H9 (cell line): Measurements from ENCODE around the gene ZNF679. TPM values are rescaled to one million over a fixed set of nuclear protein-coding genes. Genes with fewer than 3 reads are reported as not detected.

Source experiments
- DNase-seq: peaks from one replicate; pipeline ENCODE4 v3.0.0-alpha.2; 2017
- H2AFZ ChIP-seq: one replicate; pipeline ENCODE4 v1.6.1; 2013; ENCODE audit warnings: mild to moderate bottlenecking, low read length, control low read depth, moderate library complexity
- H2AK5ac ChIP-seq: 2 replicates; pipeline ENCODE4 v1.6.1; 2013; ENCODE audit warnings: low read length, control low read depth, mixed read lengths; ENCODE audit not compliant: insufficient read length
- H2BK120ac ChIP-seq: one replicate; pipeline ENCODE4 v1.6.1; 2013; ENCODE audit warnings: low read depth, mild to moderate bottlenecking, low read length, control low read depth, inconsistent platforms; ENCODE audit not compliant: poor library complexity, severe bottlenecking
- H2BK12ac ChIP-seq: 2 replicates; pipeline ENCODE4 v1.6.1; 2013; ENCODE audit warnings: low read length, control low read depth, mixed read lengths, low read depth; ENCODE audit not compliant: insufficient read length
- H2BK15ac ChIP-seq: 2 replicates; pipeline ENCODE4 v1.6.1; 2013; ENCODE audit warnings: low read depth, low read length, control low read depth
- H2BK20ac ChIP-seq: one replicate; pipeline ENCODE4 v1.6.1; 2013; ENCODE audit warnings: low read depth, mild to moderate bottlenecking, low read length, control low read depth, inconsistent platforms; ENCODE audit not compliant: poor library complexity, severe bottlenecking
- H2BK5ac ChIP-seq: 2 replicates; pipeline ENCODE4 v1.6.1; 2013; ENCODE audit warnings: low read length, control low read depth, mixed read lengths; ENCODE audit not compliant: insufficient read length
- H3K14ac ChIP-seq: 2 replicates; pipeline ENCODE4 v1.6.1; 2013; ENCODE audit warnings: low read length, control low read depth; ENCODE audit not compliant: insufficient read depth
- H3K18ac ChIP-seq: 2 replicates; pipeline ENCODE4 v1.6.1; 2013; ENCODE audit warnings: low read depth, mild to moderate bottlenecking, mixed read lengths, low read length, control low read depth; ENCODE audit not compliant: insufficient read length
- H3K23ac ChIP-seq: 2 replicates; pipeline ENCODE4 v1.6.1; 2013; ENCODE audit warnings: low read length, control low read depth, mixed read lengths, low read depth; ENCODE audit not compliant: insufficient read length
- H3K23me2 ChIP-seq: 2 replicates; pipeline ENCODE4 v1.6.1; 2013; ENCODE audit warnings: low read depth, mild to moderate bottlenecking, mixed read lengths, low read length, control low read depth; ENCODE audit not compliant: insufficient read length, poor library complexity, severe bottlenecking
- H3K27ac ChIP-seq: 2 replicates; pipeline ENCODE4 v1.5.1; 2013; ENCODE audit warnings: low read length, control low read depth, mixed read lengths, low read depth; ENCODE audit not compliant: insufficient read length
- H3K27me3 ChIP-seq: 2 replicates; pipeline ENCODE4 v1.6.1; 2013; ENCODE audit warnings: low read length, control low read depth, inconsistent platforms; ENCODE audit not compliant: insufficient read depth
- H3K4ac ChIP-seq: 2 replicates; pipeline ENCODE4 v1.6.1; 2013; ENCODE audit warnings: low read depth, mild to moderate bottlenecking, control low read depth, inconsistent platforms, low read length, moderate library complexity
- H3K4me1 ChIP-seq: 2 replicates; pipeline ENCODE4 v1.6.1; 2013; ENCODE audit warnings: low read length, control low read depth, inconsistent platforms; ENCODE audit not compliant: insufficient read depth
- H3K4me2 ChIP-seq: 2 replicates; pipeline ENCODE4 v1.6.1; 2013; ENCODE audit warnings: low read length, control low read depth, mixed read lengths; ENCODE audit not compliant: insufficient read length, insufficient read depth
- H3K56ac ChIP-seq: 2 replicates; pipeline ENCODE4 v1.6.1; 2013; ENCODE audit warnings: low read depth, mild to moderate bottlenecking, mixed read lengths, low read length, control low read depth; ENCODE audit not compliant: insufficient read length
- H3K79me1 ChIP-seq: 2 replicates; pipeline ENCODE4 v1.6.1; 2013; ENCODE audit warnings: low read depth, mild to moderate bottlenecking, moderate library complexity, low read length, control low read depth, inconsistent platforms; ENCODE audit not compliant: insufficient read depth, poor library complexity, severe bottlenecking
- H3K79me2 ChIP-seq: 2 replicates; pipeline ENCODE4 v1.6.1; 2013; ENCODE audit warnings: low read length, control low read depth, inconsistent platforms; ENCODE audit not compliant: insufficient read depth
- H3K9ac ChIP-seq: 2 replicates; pipeline ENCODE4 v1.6.1; 2013; ENCODE audit warnings: low read length, control low read depth, mixed read lengths; ENCODE audit not compliant: insufficient read length; ENCODE audit errors: extremely low read depth
- H3K9me3 ChIP-seq: one replicate; pipeline ENCODE4 v1.6.1; 2013; ENCODE audit warnings: low read depth, low read length, inconsistent platforms; ENCODE audit not compliant: control insufficient read depth
- H3T11ph ChIP-seq: one replicate; pipeline ENCODE4 v1.6.1; 2013; ENCODE audit warnings: mild to moderate bottlenecking, low read length, control low read depth, inconsistent platforms
- H4K20me1 ChIP-seq: one replicate; pipeline ENCODE4 v1.6.1; 2013; ENCODE audit not compliant: control insufficient read depth, insufficient read length, insufficient read depth
- H4K5ac ChIP-seq: 2 replicates; pipeline ENCODE4 v1.6.1; 2013; ENCODE audit warnings: low read depth, mild to moderate bottlenecking, mixed read lengths, low read length, control low read depth; ENCODE audit not compliant: insufficient read length
- H4K8ac ChIP-seq: replicated peaks from 2 replicates; pipeline ENCODE4 v1.6.1; 2013; ENCODE audit warnings: low read length, control low read depth, mixed read lengths, low read depth; ENCODE audit not compliant: insufficient read length
- H4K91ac ChIP-seq: 2 replicates; pipeline ENCODE4 v1.6.1; 2013; ENCODE audit warnings: low read depth, mild to moderate bottlenecking, moderate library complexity, mixed read lengths, low read length, control low read depth; ENCODE audit not compliant: insufficient read length
- H3K27ac Mint-ChIP-seq, 3 experiments: 2 replicates in 2 of 3; 3 replicates in 1 of 3; pipeline ENCODE4 v1.8.0; 2020 to 2021; ENCODE audit warnings: mixed read lengths in 3 of 3, mild to moderate bottlenecking in 1 of 3, moderate library complexity in 1 of 3
- H3K27me3 Mint-ChIP-seq: 2 replicates; pipeline ENCODE4 v1.8.0; 2021; ENCODE audit warnings: low read depth, mild to moderate bottlenecking, moderate library complexity, mixed read lengths
- H3K36me3 Mint-ChIP-seq, 3 experiments: 2 replicates in 2 of 3; 3 replicates in 1 of 3; pipeline ENCODE4 v1.8.0; 2020 to 2021; ENCODE audit warnings: low read depth in 3 of 3, mixed read lengths in 3 of 3; ENCODE audit not compliant: insufficient read depth in 1 of 3
- H3K4me1 Mint-ChIP-seq, 2 experiments: 2 replicates each; pipeline ENCODE4 v1.8.0; 2020; ENCODE audit warnings: mixed read lengths in 2 of 2
- H3K4me3 Mint-ChIP-seq, 2 experiments: 2 replicates in 1 of 2; 3 replicates in 1 of 2; pipeline ENCODE4 v1.8.0; 2020 to 2021; ENCODE audit warnings: mild to moderate bottlenecking in 2 of 2, mixed read lengths in 2 of 2, moderate library complexity in 1 of 2
- H3K9me3 Mint-ChIP-seq, 2 experiments: 2 replicates in 1 of 2; 3 replicates in 1 of 2; pipeline ENCODE4 v1.8.0; 2020; ENCODE audit warnings: mild to moderate bottlenecking in 2 of 2, mixed read lengths in 2 of 2, moderate library complexity in 1 of 2
- WGBS: extraction: QIAGEN DNeasy Blood & Tissue Kit; methylation state at CpG from one replicate; pipeline ENCODE4 v1.1.7; 2013; ENCODE audit warnings: missing lambda C conversion rate, low lambda C conversion rate, mixed read lengths; ENCODE audit not compliant: insufficient read length; ENCODE audit errors: extremely low coverage; 5-methylcytosine and 5-hydroxymethylcytosine counted together
- total RNA-seq: library from RNA; stranded (reverse); gene quantifications from 2 replicates; pipeline ENCODE4 v1.2.1, GENCODE V29; 2021
- TF ChIP-seq, protein P1 (sequence below): fragments of 200-600 bp; sonication (generic); conservative IDR thresholded peaks from 3 replicates; pipeline ENCODE4 v1.8.0; 2021; ENCODE audit warnings: antibody characterized with exemption, mild to moderate bottlenecking

The ZNF679 gene
- total RNA-seq, 1 experiment from 2014 or later, result not detected

DNA sequence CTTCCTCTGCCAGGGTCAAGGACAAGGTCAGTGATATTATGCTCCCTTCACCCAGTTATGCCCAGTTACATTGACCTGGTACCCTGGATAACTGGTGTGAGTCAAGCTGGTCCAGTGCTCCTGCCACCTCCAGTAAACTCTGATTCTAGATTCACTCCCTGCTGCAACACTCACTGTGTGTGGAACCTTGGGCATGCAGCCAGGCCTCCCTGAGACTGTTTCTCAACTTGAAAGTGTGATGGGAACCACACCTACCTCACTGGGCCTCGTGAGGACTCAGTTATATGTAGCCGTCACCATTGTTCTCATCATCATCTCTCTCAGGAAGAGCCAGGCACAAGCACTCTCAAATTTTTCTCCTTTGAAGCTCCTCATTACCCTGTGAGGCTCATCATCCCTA lies 84.6 kb downstream of the ZNF679 start:
- Histone ChIP-seq H2BK5ac (no peak overlapping the region), H3T11ph (no peak overlapping the region), H3K27me3 (no peaks in the 10 kb centered on the region), H3K23ac (no peak overlapping the region), H3K9me3 (peaks cover 72% of the 10 kb centered on the region), H4K5ac (no peak overlapping the region), H3K27ac (no peak overlapping the region), H2AFZ (no peak overlapping the region), H3K4me2 (no peak overlapping the region), H3K4me1 (no peaks in the 10 kb centered on the region), H2BK12ac (no peak overlapping the region), H3K79me2 (no peaks in the 10 kb centered on the region), H4K8ac (no peak overlapping the region), H2BK15ac (no peak overlapping the region), H2AK5ac (no peak overlapping the region), H3K23me2 (no peaks in the 10 kb centered on the region), H4K20me1 (no peaks in the 10 kb centered on the region), H3K14ac (no peak overlapping the region), H3K4ac (no peak overlapping the region), H3K9ac (no peak overlapping the region), H3K18ac (no peak overlapping the region), H2BK20ac (no peak overlapping the region), H2BK120ac (no peak overlapping the region), H4K91ac (no peak overlapping the region), H3K79me1 (no peaks in the 10 kb centered on the region), H3K56ac (no peak overlapping the region)
- TF ChIP-seq, protein P1, sequence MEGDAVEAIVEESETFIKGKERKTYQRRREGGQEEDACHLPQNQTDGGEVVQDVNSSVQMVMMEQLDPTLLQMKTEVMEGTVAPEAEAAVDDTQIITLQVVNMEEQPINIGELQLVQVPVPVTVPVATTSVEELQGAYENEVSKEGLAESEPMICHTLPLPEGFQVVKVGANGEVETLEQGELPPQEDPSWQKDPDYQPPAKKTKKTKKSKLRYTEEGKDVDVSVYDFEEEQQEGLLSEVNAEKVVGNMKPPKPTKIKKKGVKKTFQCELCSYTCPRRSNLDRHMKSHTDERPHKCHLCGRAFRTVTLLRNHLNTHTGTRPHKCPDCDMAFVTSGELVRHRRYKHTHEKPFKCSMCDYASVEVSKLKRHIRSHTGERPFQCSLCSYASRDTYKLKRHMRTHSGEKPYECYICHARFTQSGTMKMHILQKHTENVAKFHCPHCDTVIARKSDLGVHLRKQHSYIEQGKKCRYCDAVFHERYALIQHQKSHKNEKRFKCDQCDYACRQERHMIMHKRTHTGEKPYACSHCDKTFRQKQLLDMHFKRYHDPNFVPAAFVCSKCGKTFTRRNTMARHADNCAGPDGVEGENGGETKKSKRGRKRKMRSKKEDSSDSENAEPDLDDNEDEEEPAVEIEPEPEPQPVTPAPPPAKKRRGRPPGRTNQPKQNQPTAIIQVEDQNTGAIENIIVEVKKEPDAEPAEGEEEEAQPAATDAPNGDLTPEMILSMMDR, result no peak
- Mint-ChIP-seq H3K27me3 (no peaks in the 10 kb centered on the region; the same call in 1 of the 2 replicates), H3K27ac (no peak overlapping the region), H3K4me1 (no peaks in the 10 kb centered on the region), H3K36me3 (peaks cover 0 to 18% (median 13%) of the 10 kb centered on the region in 3 experiments; a peak in 6 of 7 replicates), H3K9me3 (peaks cover 95 to 96% of the 10 kb centered on the region in 2 experiments), H3K4me3 (no peak overlapping the region)
- no CpG with 5 or more reads among the region's 2 CpGs for WGBS
- no peak for DNase-seq
